HG02981 (cell line): ENCODE measurements around the gene SEMA5A.
"Not testable (repeated sequence)": the region's sequence is repeated elsewhere in the genome, so short reads cannot be mapped to it uniquely, and the experiment has no call there.

Experiments
- ATAC-seq: cut with Tn5 transposase; IDR thresholded peaks from one replicate; pipeline ENCODE4 v1.9.1; 2021; ENCODE audit warnings: mild to moderate bottlenecking, moderate library complexity; ENCODE audit not compliant: unreplicated experiment

Gene SEMA5A

GRCh38 chr5:9411142-9411541, 134.7 kb downstream of the SEMA5A start:
- no peak for ATAC-seq

GRCh38 chr5:9409413-9409960, 136.4 kb downstream of the SEMA5A start:
- ATAC-seq = peak; percentile 43

GRCh38 chr5:9408964-9409363, 136.9 kb downstream of the SEMA5A start:
- peak; percentile 32 for ATAC-seq

- ATAC-seq = peak; percentile 67
These were observed 140.6 kb downstream of the SEMA5A start for GRCh38 chr5:9405196-9405754.

GRCh38 chr5:9401786-9402472, 143.9 kb downstream of the SEMA5A start:
- no peak for ATAC-seq

- not testable (repeated sequence) for ATAC-seq
These were observed 146.1 kb downstream of the SEMA5A start for GRCh38 chr5:9399783-9400182.

- no peak for ATAC-seq
These were observed 146.8 kb downstream of the SEMA5A start for GRCh38 chr5:9399094-9399493.

GRCh38 chr5:9398227-9398626, 147.6 kb downstream of the SEMA5A start:
- ATAC-seq = no peak

- ATAC-seq = no peak
These were observed 149.5 kb downstream of the SEMA5A start for GRCh38 chr5:9396285-9396770.

GRCh38 chr5:9395706-9396105, 150.2 kb downstream of the SEMA5A start:
- no peak for ATAC-seq

GRCh38 chr5:9394221-9394620, 151.7 kb downstream of the SEMA5A start:
- ATAC-seq = no peak

- no peak for ATAC-seq
These were observed 153.2 kb downstream of the SEMA5A start for GRCh38 chr5:9392625-9393024.

- ATAC-seq = no peak
These were observed 154.8 kb downstream of the SEMA5A start for GRCh38 chr5:9391080-9391479.

GRCh38 chr5:9390113-9390512, 155.8 kb downstream of the SEMA5A start:
- ATAC-seq = no peak

- no peak for ATAC-seq
These were observed 156.8 kb downstream of the SEMA5A start for GRCh38 chr5:9388941-9389674.

GRCh38 chr5:9387879-9388278, 158.0 kb downstream of the SEMA5A start:
- ATAC-seq = no peak

GRCh38 chr5:9386945-9387344, 158.9 kb downstream of the SEMA5A start:
- no peak for ATAC-seq

- no peak for ATAC-seq
These were observed 163.4 kb downstream of the SEMA5A start for GRCh38 chr5:9382522-9382921.

GRCh38 chr5:9381464-9381863, 164.4 kb downstream of the SEMA5A start:
- peak; percentile 93 for ATAC-seq

GRCh38 chr5:9380109-9380508, 165.8 kb downstream of the SEMA5A start:
- no peak for ATAC-seq

- ATAC-seq = no peak
These were observed 169.3 kb downstream of the SEMA5A start for GRCh38 chr5:9376363-9377117.
